GM18861 (cell line): ENCODE measurements around the gene TBC1D16.

Experiments
- ATAC-seq: cut with Tn5 transposase; IDR thresholded peaks from one replicate; pipeline ENCODE4 v1.9.1; 2021; ENCODE audit not compliant: unreplicated experiment

The TBC1D16 gene

GRCh38 chr17:79929257-79930061, 106.2 kb downstream of the TBC1D16 start:
- ATAC-seq, result no peak

GRCh38 chr17:79928502-79929256, 107.0 kb downstream of the TBC1D16 start:
- ATAC-seq, result no peak

GRCh38 chr17:79927688-79928501, 107.8 kb downstream of the TBC1D16 start:
- ATAC-seq, result no peak

GRCh38 chr17:79927136-79927661, 108.5 kb downstream of the TBC1D16 start:
- no peak for ATAC-seq

GRCh38 chr17:79926605-79927135, 109.0 kb downstream of the TBC1D16 start:
- no peak for ATAC-seq

- no peak for ATAC-seq
Observed at GRCh38 chr17:79926142-79926604, 109.5 kb downstream of the TBC1D16 start.

GRCh38 chr17:79925242-79925957, 110.3 kb downstream of the TBC1D16 start:
- no peak for ATAC-seq

GRCh38 chr17:79924639-79924976, 111.1 kb downstream of the TBC1D16 start:
- ATAC-seq, result no peak

- no peak for ATAC-seq
Observed at GRCh38 chr17:79923974-79924638, 111.6 kb downstream of the TBC1D16 start.

GRCh38 chr17:79922798-79923197, 112.9 kb downstream of the TBC1D16 start:
- ATAC-seq, result no peak

GRCh38 chr17:79922116-79922601, 113.5 kb downstream of the TBC1D16 start:
- no peak for ATAC-seq

- no peak for ATAC-seq
Observed at GRCh38 chr17:79921411-79922115, 114.1 kb downstream of the TBC1D16 start.

GRCh38 chr17:79920751-79921410, 114.8 kb downstream of the TBC1D16 start:
- no peak for ATAC-seq

GRCh38 chr17:79919862-79920720, 115.6 kb downstream of the TBC1D16 start:
- no peak for ATAC-seq

- no peak for ATAC-seq
Observed at GRCh38 chr17:79919164-79919585, 116.5 kb downstream of the TBC1D16 start.

GRCh38 chr17:79918581-79919163, 117.0 kb downstream of the TBC1D16 start:
- ATAC-seq, result no peak

- ATAC-seq, result no peak
Observed at GRCh38 chr17:79917902-79918484, 117.7 kb downstream of the TBC1D16 start.
